T-helper 2 cell treated with Interferon-gamma antibody and Interleukin-4, amounts not matched to agents 100 ng/mL and 5 ng/mL, for 36 hours (primary cell): ENCODE measurements around the gene CHN2. TPM values are rescaled to one million over a fixed set of nuclear protein-coding genes. Genes with fewer than 3 reads are reported as not detected.

Source experiments
- intact Hi-C: fragments of 100-400 bp; cut with micrococcal nuclease; formaldehyde crosslinking; loops from one replicate; pipeline ENCODE4 v1.15.1; 2023
- total RNA-seq: library from RNA; stranded (reverse); gene quantifications from 2 replicates; pipeline ENCODE4 v1.2.3, GENCODE V29; 2022

Gene CHN2
- total RNA-seq, 1 donor from 2014 or later: 1.3 TPM

DNA sequence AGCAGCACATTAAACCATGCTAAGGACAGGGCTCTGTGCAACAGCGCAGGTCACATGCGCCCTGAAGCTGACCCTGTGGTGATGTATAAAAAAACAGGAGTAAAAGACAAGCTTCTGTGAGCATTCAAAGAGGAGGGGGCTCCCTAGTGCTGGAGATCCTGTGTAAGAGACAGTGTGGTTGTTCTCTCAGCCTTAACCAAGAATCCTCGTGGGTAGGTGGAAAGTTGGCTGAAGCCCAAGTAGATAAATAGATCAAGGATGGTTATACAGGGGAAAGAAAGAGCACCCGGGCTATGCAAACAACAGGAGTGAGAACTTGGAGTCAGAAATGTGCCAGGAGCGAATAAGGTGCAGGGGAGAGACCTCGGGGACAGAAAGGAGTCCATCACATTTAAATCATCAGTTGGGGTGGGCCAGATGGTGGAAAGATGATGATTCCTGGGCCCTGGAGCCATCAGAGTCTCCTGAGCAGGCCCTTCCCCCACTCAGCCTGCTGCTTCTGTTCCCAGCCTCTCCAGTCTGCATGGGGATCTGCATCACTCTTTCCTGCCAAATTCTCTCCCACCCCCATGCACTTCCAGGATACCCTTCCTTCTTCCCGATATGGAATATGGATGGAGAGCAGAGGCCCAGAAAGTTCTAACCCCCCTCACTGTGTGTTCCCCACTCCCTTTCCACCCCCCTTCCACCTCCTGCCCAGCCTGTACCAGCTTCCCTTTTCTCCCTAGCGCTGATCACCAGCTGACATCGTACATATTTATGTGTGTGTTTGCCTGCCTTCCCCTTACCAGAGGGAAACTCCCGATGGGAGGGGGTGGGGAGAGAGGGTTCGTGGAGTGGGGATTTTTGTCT lies 291.0 kb downstream of the CHN2 start:
- intact Hi-C loops: no loop called here

DNA sequence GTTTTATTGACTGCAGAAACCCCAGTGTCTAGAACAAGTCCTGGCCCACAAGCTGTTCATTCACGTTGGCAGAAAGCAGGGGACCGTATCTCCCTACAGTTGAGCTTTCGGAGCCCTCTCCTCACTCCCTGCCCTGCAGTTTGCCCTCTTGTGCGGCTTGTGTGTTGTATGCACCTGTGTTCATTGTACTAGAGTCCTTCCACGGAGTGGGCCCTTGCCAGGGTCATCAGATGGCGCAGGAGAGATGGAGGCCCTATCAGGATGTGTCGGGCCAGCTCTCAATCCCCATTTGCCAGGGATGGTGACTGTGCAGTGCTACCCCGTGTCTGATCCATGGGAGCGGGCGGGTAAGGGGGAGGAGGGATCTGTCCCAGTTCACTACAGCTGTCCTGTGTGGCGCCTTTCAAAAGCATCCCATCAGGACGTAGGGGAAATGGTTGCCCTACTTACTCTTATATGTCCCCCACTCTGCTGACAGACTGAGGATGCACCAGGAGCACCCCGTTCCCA lies 291.7 kb downstream of the CHN2 start:
- intact Hi-C loops: no loop called here

DNA sequence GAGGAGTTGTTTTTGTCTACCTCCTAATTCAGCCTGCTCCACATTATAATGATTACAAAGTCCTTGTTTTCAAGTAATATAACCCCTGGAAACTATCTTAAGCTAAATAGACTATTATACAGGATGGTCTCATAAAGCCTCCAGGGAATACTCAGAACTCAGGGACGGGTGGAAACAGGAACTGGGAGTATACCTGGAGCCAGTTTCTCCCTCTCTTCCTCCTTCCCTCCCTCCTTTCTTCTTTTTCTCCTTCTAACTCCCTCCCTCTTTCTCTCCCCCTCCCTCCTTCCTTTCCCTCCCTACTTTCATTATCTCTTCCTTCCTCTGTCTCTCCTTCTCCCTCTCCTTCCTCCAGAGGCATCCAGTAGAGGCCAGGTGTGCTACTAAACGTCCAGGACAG lies 292.8 kb downstream of the CHN2 start:
- intact Hi-C loops: no loop called here

DNA sequence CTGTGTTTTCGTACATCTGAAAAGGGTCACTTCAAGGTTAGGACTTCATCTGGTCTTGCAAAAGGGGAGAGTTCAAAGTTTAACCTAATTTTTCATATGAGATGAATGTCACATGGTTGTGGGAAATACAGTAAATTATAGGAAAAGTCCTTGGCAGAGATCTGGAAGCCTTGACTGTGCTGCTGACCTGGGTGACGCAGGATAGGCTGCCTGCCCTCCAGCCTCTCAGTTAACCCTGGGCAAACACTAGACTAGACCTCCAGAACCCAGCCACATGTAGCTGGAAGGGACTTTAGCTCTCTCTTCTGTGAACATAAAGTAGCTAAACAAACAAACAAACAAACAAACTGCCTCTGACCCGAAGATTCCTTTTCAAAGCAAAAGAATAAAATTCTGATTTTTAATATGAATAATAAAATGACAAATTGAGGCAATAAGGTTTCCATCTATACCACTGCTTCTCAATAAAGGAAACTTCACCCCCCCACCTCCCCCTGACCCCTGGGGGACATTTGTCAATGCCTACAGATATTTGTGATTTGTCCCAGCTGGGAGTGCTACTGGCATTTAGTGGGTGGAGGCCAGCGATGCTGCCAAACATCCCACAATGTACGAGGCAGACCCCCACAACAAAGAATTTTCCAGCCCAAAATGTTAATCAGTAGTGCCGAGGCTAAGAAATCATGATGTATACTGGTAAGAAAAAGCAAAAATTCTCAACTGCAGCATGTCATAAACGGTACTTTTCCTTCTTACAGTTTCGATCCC lies 293.8 kb downstream of the CHN2 start:
- intact Hi-C loops: no loop called here

DNA sequence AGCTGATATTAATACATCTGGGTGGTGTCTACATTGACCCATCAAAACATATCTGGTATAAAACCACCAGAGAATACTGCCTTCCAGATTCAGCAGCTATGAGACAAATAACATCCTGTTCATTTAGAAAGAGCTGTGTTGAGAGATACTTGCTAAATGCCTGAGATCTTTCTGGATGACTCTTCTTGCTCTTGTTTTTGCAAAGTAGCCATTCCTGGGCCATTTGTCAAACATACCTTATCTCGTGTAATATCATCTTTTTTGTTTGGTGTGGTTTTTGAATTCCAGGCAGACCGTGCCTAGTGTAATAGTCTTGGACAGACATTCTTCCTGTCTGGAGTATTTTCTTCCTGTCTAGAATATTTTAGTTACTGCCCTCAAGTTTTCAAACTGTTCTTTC lies 294.4 kb downstream of the CHN2 start:
- intact Hi-C loops: no loop called here

DNA sequence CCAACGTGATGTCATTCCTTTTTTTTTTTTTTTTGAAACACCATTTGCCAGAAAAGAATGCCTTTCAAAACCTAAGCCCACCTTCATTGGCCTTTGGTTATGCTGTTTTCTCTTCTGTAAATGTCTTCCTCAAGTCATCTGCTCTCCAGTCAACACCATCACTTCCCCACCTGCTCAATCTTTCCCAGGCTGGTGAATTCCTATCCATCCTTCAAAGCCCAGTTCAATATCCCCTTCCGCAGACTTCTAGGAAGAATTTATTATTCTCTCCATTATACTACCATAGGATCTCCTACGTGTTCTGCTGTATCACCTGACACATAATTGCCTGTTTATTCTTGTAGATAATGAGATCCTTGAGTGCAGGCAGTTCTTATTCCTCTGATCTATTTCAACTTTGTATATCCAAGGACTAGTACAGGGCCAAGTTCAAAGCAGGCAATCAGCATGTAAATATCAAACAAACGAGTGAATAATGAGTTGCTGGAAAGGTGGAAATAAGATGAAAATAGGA lies 295.6 kb downstream of the CHN2 start:
- intact Hi-C loops: no loop called here

DNA sequence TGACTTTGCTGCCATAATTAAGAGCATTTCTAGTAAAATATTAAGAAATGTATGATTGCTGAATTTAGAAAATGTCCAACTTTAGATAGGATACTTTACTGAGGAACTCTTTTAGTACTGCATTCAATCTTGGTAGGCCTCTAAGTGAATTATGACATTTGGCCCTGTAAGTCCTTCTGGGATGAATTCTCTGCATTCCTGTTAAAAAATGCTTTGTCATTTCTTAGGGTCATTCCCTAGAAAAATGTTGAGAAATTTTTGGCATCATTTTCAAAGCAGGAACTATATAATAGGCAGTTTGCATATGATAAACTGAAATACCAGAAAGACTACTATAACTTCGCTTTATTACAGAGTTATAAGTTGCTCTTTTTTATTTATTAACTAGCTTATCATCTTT lies 299.8 kb downstream of the CHN2 start:
- intact Hi-C loops: no loop called here

DNA sequence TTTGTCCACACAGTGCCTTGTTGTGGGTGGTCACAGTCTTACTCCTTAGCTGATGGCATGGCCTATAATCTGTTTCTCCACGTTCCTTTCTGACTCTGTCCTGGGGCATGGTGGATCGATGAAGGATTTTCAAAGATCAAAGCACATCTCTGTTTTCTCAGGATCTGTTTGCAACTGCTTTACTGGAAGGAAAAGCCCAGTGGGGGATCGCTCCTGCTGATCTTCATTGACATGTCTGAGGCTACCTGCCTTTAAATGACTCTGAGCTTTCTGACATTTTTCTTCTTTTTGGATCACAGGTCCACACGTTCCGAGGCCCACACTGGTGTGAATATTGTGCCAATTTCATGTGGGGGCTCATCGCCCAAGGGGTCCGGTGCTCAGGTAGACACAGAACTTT lies 301.1 kb downstream of the CHN2 start:
- intact Hi-C loops: no loop called here

DNA sequence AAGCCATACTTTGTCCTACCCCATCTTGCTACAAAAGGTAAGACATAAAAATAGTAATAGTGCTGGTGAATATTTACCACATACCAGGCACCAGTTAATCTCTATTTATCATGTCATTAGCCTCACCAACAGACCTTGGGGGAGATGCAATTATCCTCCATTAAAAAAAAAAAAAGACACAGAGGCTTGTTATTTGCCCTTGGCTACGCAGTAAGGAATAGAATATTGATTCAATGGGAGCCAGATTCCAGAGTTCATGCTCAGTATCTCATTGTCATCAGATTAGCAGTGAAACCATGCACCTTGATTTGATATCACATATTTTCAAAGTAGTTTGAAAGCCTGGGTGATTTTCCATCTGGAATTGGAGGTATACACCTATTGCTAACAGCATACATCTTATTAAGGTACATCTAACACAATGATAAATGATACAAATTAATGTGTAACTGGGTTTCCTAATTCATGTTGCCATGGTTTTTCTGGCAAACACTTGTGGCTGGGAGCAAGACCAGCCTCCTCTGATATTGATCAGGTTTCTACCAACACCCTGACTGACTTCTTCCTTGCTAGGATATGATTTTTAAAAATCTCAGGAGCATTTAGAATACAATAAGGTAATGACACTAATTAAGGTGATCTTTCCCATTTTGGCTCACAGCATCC lies 301.9 kb downstream of the CHN2 start:
- intact Hi-C loops: no loop called here

DNA sequence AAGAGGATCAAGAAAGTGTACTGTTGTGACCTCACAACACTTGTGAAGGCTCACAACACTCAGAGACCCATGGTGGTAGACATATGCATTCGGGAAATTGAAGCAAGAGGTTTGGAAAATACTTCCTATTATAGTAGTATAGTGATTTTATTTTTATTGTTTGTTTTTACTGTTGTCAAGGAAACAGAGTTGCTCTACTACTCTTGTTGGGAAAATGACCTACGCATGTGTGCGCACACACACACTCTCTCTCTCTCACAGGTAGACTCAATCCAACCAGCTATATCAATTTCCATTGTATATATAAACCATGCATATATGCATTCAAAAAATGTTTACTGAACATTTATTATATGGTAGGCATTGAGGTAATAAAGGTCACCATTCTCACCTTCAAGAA lies 305.4 kb downstream of the CHN2 start:
- intact Hi-C loops: no loop called here

DNA sequence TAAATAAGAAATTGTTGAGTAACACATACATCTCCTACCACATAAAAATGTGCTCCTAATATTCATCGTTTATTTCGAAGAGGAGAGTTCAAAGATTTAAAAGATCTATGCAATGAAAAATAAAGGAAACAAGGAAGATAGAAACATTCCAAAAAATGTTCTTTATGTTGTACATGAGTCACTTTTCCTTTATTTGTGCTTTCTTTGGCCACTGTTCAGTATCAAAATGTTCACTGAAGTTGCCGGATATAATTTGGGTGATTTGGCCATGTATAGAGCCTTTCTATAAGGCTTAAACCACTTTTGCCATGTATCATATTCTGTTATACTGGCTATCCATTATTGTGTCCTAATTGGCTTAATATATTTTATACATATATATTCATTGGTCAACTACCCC lies 306.1 kb downstream of the CHN2 start:
- intact Hi-C loops: no loop called here

DNA sequence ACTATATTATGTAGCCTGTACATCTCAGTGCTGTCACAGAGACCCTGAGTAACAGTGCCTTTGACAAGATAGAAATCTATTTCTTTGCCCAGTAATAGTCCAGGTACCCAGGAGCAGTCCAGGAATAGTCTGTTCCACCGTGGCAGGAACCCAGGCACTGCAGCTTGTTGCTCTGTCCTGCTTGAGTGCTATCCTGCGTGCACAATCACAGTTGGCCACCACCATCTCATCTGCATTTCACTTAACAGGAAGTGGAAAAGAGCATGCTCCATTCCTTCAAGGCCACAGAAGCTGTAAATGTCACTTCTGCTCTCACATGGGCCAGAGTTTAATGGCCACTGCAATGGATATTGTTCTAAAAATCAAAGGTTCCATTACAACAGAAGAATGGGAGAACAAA lies 307.6 kb downstream of the CHN2 start:
- intact Hi-C loops: no loop called here

DNA sequence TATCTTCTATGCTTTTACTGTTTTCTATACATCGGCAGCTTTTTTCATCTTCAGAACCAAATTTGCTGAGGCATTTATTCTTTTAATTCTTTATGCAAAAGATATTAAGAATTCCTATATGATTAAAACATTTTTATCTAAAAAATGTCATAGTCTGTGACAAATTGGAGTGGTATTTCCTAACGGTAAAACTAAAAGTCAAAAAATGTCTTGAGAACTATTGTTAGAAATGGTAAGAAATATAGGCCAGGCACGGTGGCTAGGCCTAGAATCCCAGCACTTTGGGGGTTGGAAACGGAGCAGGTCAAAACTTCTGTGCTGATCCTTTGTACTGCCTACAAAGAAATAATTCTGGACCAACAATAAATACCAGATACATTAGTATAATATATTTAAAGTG lies 311.4 kb downstream of the CHN2 start:
- intact Hi-C loops: no loop called here

DNA sequence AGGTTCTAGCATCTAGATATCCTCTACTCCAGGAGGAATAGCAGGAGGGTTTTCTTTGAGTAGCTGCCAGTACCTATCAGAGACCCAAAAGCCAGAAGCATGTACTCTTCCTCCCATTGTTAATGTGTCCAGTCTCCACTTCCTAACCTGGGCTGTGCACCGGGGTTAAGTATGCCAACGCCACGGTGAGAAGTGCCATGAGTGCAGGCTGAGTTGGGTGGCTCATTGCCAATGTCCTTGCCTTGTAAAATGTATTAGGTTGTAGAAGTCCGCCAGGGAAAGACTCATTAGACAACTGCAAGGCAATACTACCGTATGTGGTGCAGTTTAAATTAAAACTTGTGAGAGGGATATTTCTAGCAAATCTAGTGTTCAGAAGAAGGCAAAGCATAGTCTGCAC lies 314.0 kb downstream of the CHN2 start:
- intact Hi-C loops: no loop called here

DNA sequence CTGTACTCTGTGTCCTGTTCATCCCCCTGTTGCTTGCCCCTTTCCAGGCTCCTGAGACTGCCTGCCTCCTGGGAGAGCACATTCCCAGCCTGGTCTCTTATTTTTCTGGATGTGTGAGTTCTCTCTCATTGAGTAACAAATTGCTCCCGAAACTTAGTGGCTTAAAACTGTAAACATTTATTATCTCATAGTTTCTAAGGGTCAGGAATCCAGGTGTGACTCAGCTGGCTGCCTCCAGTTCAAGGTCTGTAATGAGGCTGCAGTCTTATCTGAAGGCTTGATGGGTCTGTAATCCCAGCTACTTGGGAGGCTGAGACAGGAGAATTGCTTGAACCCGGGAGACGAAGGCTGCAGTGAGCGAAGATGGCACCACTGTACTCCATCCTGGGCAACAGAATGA lies 315.5 kb downstream of the CHN2 start:
- intact Hi-C loops: no loop called here

DNA sequence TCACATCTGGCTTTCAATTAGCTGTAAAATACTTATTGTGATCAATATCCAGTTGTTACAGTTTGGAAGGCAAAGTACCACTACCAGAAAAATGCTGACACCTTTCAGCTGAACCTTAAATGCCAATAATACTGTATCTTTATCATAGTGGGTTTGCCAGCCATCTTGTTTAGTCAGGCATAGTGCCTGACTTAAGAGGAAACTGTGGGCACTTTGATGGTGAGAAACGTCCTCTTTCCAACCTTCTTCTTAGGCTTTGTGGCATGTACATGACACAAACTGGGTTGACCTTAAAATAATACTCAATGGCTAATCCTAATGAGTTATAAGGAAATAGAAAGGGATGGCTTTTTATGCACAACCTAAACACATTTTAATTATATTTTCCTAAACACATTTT lies 316.8 kb downstream of the CHN2 start:
- intact Hi-C loops: no loop called here

DNA sequence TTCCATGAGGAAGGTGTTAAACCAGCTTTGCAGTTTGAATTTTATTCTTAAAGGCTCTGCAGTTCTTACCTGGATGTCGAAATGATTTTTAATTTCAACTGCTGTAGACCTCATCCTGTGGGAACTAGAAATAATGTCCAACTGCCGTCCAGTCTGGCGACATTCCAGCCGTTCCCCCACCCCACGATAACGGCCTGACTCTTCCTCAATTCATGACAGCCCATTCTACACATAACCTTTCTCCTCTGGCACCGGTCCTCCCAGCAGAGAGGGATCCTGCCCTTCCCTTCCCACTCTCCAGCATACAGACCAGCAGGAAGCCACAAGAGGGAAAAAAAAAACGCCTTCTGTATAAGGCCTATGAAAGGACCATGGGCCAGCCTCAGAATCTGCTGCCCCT lies 317.3 kb downstream of the CHN2 start:
- intact Hi-C loops: no loop called here

DNA sequence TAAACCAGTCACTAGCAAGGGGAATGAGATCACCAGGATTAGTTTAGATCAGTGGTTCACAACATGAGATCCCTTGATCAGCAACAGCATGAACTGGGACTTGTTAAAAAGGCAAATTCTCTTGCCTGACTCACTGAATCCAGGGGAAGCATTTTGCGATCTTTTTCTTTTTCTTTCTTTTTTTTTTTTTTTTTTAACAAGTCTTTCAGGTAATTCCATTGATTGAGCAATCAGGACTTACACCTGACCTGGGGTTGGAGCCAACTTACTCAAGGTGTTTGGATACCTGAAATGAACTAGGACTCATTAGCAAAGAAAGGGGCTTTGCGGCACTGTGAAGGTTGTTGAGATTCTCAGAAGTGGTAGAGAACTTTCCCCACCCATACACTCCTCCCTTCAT lies 321.9 kb downstream of the CHN2 start:
- intact Hi-C loops: no loop called here

DNA sequence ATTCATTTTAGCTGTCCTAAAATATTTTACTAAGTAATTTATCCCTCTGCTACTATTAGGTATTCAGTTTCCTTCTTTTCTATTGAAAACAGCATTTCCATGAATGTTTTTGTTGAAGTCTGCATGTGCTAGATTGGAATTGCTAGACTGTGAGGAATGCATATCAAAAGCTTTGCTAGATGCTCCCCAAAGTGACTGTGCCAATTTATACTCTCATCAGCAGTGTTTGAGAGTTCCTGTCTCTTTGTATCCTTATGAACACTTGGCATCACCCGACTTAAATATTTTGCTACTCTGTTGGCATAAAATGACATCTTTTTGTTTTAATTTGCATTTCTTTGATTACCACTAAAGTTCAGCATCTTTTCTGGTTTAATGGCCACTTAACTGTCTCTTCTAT lies 324.0 kb downstream of the CHN2 start:
- intact Hi-C loops: no loop called here

DNA sequence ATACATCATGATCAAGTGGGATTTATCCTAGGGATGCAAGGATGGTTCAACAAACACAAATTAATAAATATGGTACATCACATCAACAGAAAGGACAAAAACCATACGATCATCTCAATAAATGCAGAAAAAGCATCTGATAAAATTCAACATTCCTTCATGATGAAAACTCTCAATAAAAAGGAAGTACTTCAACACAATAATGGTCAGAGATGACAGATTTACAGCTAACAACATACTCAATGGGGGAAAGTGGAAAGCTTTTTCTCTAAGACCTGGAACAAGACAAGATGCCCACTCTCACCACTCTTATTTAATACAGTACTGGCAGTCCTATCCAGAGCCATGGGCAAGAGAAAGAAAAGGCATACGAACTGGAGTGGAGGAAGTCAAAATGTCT lies 329.2 kb downstream of the CHN2 start:
- intact Hi-C loops: no loop called here

DNA sequence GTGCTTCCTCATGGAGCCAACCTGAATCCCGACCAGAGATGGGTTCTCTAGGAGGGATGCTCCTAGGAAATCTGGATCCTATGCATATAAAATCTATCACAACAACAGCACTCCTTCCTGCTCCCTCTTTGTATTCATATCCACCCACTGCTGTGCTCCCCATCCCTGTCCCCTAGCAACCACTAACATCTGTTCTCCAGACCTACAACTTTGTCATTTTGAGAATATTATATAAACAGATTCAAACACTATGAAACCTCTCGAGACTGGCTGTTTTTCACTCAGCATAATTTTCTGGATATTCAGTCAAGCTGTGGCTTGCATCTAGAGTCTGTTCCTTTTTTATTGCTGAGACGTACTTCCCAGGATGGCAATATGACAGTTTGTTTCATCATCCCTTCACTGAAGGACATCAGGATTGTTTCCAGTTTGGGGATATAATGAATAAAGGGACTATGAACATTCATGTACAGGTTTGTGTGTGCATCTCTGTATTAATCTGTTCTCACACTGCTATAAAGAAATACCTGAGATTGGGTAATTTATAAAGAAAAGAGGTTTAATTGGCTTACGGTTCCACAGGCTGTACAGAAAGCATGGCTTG lies 333.0 kb downstream of the CHN2 start:
- intact Hi-C loops: no loop called here
